Measurements from ENCODE around the gene SYT3.

Gene SYT3

DNA sequence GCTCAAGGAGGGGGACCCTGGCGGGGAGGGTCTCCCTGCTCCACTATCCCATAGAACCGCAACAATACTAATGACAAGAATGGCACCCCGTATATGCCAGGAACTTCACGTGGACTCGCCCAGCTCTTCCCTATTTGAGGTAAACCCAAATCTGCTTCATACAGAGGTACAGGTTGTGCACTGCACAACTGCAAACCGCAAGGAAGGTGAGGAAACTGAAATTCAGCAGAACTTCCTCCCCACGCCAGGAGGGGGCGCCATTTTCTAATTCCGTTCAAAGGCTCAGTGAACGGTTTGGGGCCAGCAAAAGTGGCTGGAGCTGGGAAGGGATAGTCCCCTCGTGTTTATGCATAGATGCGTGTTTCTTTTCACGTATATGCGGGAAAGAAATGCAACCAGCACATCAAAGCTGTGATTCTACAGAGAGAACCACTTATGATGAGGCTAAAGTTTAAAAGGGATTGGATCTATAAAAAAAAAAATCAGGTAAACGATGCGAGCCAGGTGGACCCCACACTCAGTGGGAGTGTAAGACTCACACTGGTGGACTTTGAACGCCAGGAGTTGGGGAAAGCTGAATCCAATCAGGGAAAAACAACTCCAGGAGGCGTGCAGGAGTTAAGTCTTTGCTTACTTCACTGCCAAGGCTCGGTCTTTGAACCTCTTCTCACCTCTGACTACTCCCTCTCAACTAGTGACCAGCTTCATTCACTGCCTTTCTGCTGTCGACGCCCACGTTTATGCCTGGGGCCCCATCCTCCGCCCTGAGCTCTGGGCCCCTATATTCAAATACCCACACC is 29.8 kb upstream of the SYT3 start:
- no peaks in the 10 kb centered on the region for H3K4me1 ChIP-seq (ENCODE audit: control insufficient read depth, insufficient read depth, low read length, poor library complexity, severe bottlenecking)
- no peaks in the 10 kb centered on the region for H3K36me3 ChIP-seq (ENCODE audit: control insufficient read depth, insufficient read depth, low read length)
- H3K4me3 ChIP-seq (ENCODE audit: extremely low read depth, insufficient read depth, low read length, poor library complexity, severe bottlenecking): no peak overlapping the region
- peaks cover under 1% of the 10 kb centered on the region for H3K9me3 ChIP-seq (ENCODE audit: control insufficient read depth, low read length)
- no peak overlapping the region for H3K27ac ChIP-seq (ENCODE audit: low read depth, low read length, severe bottlenecking)
- WGBS, 2 experiments (ENCODE audit: insufficient coverage in 2 of 2): 65 to 67% methylated on average over 17 to 21 of the region's 23 CpGs

DNA sequence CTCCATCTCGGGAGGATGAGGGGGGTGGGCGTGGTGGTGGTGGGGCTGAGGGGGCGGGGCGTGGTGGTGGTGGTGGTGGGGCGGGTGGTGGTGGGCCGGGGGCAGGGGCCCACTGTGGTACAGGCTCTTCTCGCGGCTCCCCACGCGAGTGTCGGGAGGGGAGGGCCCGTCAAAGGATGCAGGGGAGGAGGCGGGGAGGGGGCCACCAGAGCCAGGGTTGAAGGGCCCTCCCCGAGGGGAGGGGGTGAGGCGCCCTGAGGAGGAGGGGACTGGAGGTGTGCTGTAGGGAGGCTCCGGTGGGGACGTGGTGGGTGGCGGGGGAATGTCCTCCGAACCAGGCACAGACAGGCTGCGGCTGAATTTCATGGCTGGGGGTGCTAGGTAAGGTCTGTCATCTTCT is 29.2 kb upstream of the SYT3 start:
- Histone ChIP-seq H3K9me3 (ENCODE audit: control insufficient read depth, low read length) (peaks cover 6% of the 10 kb centered on the region), H3K4me1 (ENCODE audit: control insufficient read depth, insufficient read depth, low read length, poor library complexity, severe bottlenecking) (no peaks in the 10 kb centered on the region), H3K27ac (ENCODE audit: low read depth, low read length, severe bottlenecking) (no peak overlapping the region), H3K36me3 (ENCODE audit: control insufficient read depth, insufficient read depth, low read length) (no peaks in the 10 kb centered on the region), H3K4me3 (ENCODE audit: extremely low read depth, insufficient read depth, low read length, poor library complexity, severe bottlenecking) (no peak overlapping the region)
- WGBS, 2 experiments (ENCODE audit: insufficient coverage in 2 of 2): 77 to 83% methylated on average over 10 of the region's 20 CpGs

DNA sequence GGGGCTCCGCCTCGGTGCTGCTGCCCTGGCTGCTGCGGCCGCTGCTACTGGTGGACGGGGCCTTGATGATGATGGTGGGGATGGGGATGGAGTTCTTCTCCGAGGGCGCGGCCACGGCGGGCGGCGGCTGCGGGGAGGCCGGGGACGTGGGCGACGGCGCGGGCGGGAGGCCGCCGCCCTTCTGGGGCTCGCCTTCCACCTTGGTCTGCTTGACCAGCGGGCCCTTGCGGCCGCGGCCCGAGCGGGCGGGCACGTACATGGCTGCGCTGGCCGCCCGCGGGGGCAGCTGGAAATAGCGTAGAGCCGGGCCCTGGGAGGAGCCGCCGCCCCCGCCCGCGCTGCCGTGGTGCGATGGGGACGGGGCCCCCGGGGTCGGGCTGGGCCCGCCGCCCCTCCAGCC is 28.7 kb upstream of the SYT3 start:
- Histone ChIP-seq H3K9me3 (ENCODE audit: control insufficient read depth, low read length) (peaks cover 6% of the 10 kb centered on the region), H3K27ac (ENCODE audit: low read depth, low read length, severe bottlenecking) (no peak overlapping the region), H3K4me3 (ENCODE audit: extremely low read depth, insufficient read depth, low read length, poor library complexity, severe bottlenecking) (no peak overlapping the region), H3K4me1 (ENCODE audit: control insufficient read depth, insufficient read depth, low read length, poor library complexity, severe bottlenecking) (no peaks in the 10 kb centered on the region), H3K36me3 (ENCODE audit: control insufficient read depth, insufficient read depth, low read length) (no peaks in the 10 kb centered on the region)
- WGBS, 2 experiments (ENCODE audit: insufficient coverage in 2 of 2): 49 to 57% methylated on average over 11 to 37 of the region's 49 CpGs

- no peak overlapping the region for H3K27ac ChIP-seq (ENCODE audit: low read depth, low read length, severe bottlenecking)
- 43 to 55% methylated on average over 51 of the region's 58 CpGs for WGBS, 2 experiments (ENCODE audit: insufficient coverage in 2 of 2)
- H3K36me3 ChIP-seq (ENCODE audit: control insufficient read depth, insufficient read depth, low read length): no peaks in the 10 kb centered on the region
- peaks cover 6% of the 10 kb centered on the region for H3K9me3 ChIP-seq (ENCODE audit: control insufficient read depth, low read length)
- H3K4me1 ChIP-seq (ENCODE audit: control insufficient read depth, insufficient read depth, low read length, poor library complexity, severe bottlenecking): no peaks in the 10 kb centered on the region
- H3K4me3 ChIP-seq (ENCODE audit: extremely low read depth, insufficient read depth, low read length, poor library complexity, severe bottlenecking): no peak overlapping the region
Measured at GRCh38 chr19:50667759-50668231, 28.1 kb upstream of the SYT3 start.

DNA sequence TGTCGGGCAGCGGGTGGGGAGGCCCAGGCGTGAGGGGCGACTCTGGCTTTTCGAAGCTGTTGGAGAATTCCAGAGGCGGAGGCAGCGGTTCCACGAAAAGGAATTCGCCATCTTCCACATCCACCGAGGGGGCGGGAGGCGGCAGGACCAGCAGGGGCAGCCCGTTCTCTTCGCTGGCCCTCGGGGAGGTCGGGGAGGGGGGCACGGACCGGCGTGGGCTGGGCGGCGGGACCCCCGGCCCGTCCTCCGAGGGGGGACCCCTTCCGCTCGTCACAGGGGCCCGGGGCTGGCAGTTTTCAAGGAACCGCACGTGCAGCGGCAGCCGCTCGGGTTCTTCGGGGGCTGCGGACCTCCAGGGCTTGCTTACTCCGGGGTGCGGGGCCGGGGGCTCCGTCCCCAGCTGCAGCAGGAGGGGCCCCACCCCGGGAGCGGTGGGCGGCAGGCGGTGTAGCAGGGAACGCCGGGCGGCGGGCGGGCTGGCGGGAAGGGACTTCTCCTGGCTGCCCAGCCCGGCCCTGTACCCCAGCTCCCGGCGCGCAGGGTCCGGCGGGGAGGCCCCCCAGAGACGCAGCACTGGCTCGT is 27.6 kb upstream of the SYT3 start:
- no peak overlapping the region for H3K4me3 ChIP-seq (ENCODE audit: extremely low read depth, insufficient read depth, low read length, poor library complexity, severe bottlenecking)
- WGBS, 2 experiments (ENCODE audit: insufficient coverage in 2 of 2): 79 to 80% methylated on average over 33 to 37 of the region's 56 CpGs
- H3K4me1 ChIP-seq (ENCODE audit: control insufficient read depth, insufficient read depth, low read length, poor library complexity, severe bottlenecking): no peaks in the 10 kb centered on the region
- peaks cover 6% of the 10 kb centered on the region for H3K9me3 ChIP-seq (ENCODE audit: control insufficient read depth, low read length)
- no peak overlapping the region for H3K27ac ChIP-seq (ENCODE audit: low read depth, low read length, severe bottlenecking)
- no peaks in the 10 kb centered on the region for H3K36me3 ChIP-seq (ENCODE audit: control insufficient read depth, insufficient read depth, low read length)

GRCh38 chr19:50666346-50667176 is 26.9 kb upstream of the SYT3 start:
- WGBS, 2 experiments (ENCODE audit: insufficient coverage in 2 of 2): 84% methylated on average over 29 to 44 of the region's 47 CpGs
- Histone ChIP-seq H3K27ac (ENCODE audit: low read depth, low read length, severe bottlenecking) (no peak overlapping the region), H3K4me3 (ENCODE audit: extremely low read depth, insufficient read depth, low read length, poor library complexity, severe bottlenecking) (no peak overlapping the region), H3K9me3 (ENCODE audit: control insufficient read depth, low read length) (peaks cover 9% of the 10 kb centered on the region), H3K4me1 (ENCODE audit: control insufficient read depth, insufficient read depth, low read length, poor library complexity, severe bottlenecking) (no peaks in the 10 kb centered on the region), H3K36me3 (ENCODE audit: control insufficient read depth, insufficient read depth, low read length) (no peaks in the 10 kb centered on the region)

- WGBS, 2 experiments (ENCODE audit: insufficient coverage in 2 of 2): 75 to 83% methylated on average over 5 to 6 of the region's 6 CpGs
- no peak overlapping the region for H3K4me3 ChIP-seq (ENCODE audit: extremely low read depth, insufficient read depth, low read length, poor library complexity, severe bottlenecking)
Measured at GRCh38 chr19:50664204-50664603, 24.5 kb upstream of the SYT3 start.

DNA sequence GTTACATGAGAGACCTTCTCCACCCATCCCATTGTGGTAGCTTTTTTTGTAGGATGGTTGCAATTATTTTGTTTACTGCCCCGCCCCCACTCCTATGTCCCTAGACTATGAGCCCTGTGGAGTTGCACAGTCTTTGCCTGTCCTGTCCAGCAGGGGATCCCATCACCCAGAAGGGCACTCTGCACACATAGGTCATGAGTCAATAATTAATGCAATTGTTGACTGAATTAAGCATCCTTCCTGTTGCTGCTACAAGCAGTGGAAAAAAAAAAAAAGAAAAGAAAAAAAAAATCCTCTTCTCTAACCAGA is 23.8 kb upstream of the SYT3 start:
- H3K27ac ChIP-seq (ENCODE audit: low read depth, low read length, severe bottlenecking): no peak overlapping the region
- no CpG with 5 or more reads among the region's 1 CpG for WGBS, 2 experiments (ENCODE audit: insufficient coverage in 2 of 2)

More at GRCh38 chr19:50664204-50664603, 24.5 kb upstream of the SYT3 start:
- Histone ChIP-seq H3K9me3 (ENCODE audit: control insufficient read depth, low read length) (peaks cover 9% of the 10 kb centered on the region), H3K36me3 (ENCODE audit: control insufficient read depth, insufficient read depth, low read length) (no peaks in the 10 kb centered on the region), H3K27ac (ENCODE audit: low read depth, low read length, severe bottlenecking) (no peak overlapping the region), H3K4me1 (ENCODE audit: control insufficient read depth, insufficient read depth, low read length, poor library complexity, severe bottlenecking) (no peaks in the 10 kb centered on the region)

GRCh38 chr19:50662651-50663481 is 23.2 kb upstream of the SYT3 start:
- WGBS, 2 experiments (ENCODE audit: insufficient coverage in 2 of 2): 64 to 68% methylated on average over 14 to 15 of the region's 16 CpGs
- no peak overlapping the region for H3K4me3 ChIP-seq (ENCODE audit: extremely low read depth, insufficient read depth, low read length, poor library complexity, severe bottlenecking)
- H3K4me1 ChIP-seq (ENCODE audit: control insufficient read depth, insufficient read depth, low read length, poor library complexity, severe bottlenecking): no peaks in the 10 kb centered on the region
- H3K9me3 ChIP-seq (ENCODE audit: control insufficient read depth, low read length): peaks cover 9% of the 10 kb centered on the region
- no peak overlapping the region for H3K27ac ChIP-seq (ENCODE audit: low read depth, low read length, severe bottlenecking)
- no peaks in the 10 kb centered on the region for H3K36me3 ChIP-seq (ENCODE audit: control insufficient read depth, insufficient read depth, low read length)

More for the DNA sequence above, 23.8 kb upstream of the SYT3 start:
- no peaks in the 10 kb centered on the region for H3K36me3 ChIP-seq (ENCODE audit: control insufficient read depth, insufficient read depth, low read length)
- no peaks in the 10 kb centered on the region for H3K4me1 ChIP-seq (ENCODE audit: control insufficient read depth, insufficient read depth, low read length, poor library complexity, severe bottlenecking)
- peaks cover 9% of the 10 kb centered on the region for H3K9me3 ChIP-seq (ENCODE audit: control insufficient read depth, low read length)
- H3K4me3 ChIP-seq (ENCODE audit: extremely low read depth, insufficient read depth, low read length, poor library complexity, severe bottlenecking): no peak overlapping the region
